Ishikawa (cell line): ENCODE results near the gene CBFA2T2.

Experiments
- CEBPB ChIP-seq: IDR thresholded peaks from 2 replicates; pipeline ENCODE4 v1.6.1; 2012
- TCF12 ChIP-seq: IDR thresholded peaks from 2 replicates; pipeline ENCODE4 v1.6.1; 2012; ENCODE audit warnings: low read depth
- TEAD4 ChIP-seq: IDR thresholded peaks from 2 replicates; pipeline ENCODE4 v1.6.1; 2012

DNA sequence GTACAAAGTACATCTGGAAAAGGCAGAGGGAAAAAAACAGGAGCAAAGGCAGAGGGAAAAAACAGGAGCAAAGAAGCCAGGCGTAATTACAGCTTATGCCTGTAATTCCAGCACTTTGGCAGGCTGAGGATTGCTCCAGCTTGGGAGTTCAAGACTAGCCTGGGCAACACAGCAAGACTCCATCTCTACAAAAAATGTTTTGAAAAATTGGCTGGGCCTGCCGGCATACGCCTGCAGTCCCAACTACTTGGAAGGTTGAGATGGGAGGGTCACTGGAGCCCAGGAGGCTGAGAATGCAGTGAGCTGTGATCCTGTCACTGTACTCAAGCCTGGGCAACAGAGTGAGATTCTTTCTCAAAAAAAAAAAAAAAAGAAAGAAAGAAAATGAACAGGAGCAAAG is 19.0 kb upstream of the CBFA2T2 start:
- TF ChIP-seq TEAD4 (no peak), CEBPB (no peak), TCF12 (no peak)
